HG03565 (cell line): ENCODE data around the gene ATN1.
"Not testable (repeated sequence)": the region's sequence is repeated elsewhere in the genome, so short reads cannot be mapped to it uniquely, and the experiment has no call there.

Experiments used
- ATAC-seq: cut with Tn5 transposase; IDR thresholded peaks from one replicate; pipeline ENCODE4 v1.9.1; 2021; ENCODE audit warnings: mild to moderate bottlenecking, moderate library complexity; ENCODE audit not compliant: unreplicated experiment

Gene ATN1

DNA sequence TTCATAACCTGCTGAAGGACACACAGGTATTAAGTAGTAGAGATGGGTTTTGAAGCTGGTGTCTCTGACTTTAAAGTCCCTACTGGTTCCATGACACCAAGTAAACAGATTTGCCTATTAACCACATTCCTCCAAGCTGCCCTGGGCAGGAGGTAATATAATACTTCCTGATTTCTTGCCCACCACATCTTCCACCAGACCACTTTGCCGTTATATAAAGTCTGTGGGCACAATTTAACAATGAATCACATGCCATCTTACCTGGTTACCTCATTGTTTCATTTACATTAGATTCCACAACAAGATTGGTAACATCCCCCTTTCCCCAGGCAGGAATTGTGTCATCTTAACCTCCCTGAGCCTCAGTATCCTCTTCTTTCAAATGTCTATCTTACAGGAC, 24.0 kb upstream of the ATN1 start:
- ATAC-seq: no peak

DNA sequence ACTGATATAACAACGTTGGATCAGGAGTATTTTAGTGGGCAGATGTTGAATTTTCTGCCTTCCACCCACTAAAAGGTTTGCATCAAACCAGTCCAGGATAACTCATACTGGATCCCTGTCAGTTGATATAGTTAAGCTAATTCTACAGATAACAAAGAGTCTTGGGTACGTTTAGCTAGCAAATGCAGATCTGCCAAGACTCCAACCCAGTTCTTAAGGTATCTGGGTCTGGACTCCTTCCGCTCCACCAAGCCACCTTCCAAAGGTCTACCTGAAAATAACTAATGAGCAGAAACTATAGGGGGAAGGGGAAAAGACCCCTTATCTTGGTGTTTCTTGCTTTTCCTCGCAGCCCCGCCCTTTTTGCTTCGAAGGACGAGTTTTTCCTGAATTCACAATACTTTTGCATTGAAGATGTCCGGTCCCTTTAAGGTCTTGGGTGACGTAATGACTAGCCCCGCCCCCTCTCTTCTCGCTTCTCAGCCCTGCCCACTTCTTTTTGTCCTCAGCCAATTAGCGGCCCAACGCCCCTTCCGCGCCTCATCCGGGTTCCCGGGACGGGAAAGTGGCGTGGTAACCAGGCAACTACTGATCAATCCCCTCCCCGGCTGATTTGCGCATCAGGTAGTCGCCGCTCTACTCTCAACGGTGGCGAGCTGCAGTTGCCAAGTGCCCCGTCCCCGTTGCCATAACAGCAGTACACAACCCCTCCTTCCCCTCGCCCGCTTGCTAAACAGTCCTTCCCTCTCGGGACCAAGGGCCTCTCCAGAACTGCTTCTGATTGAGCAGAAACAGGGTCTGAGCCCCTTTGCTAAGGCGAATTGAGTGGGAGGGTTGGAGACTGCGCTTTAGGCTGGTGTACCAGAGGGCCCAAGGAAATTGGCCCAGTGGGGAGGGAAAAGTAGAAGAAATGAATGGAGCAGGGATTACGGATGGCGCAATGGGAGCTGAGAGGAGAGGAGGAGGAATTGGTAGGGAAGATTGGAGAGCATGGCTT, 23.2 kb upstream of the ATN1 start, which contains the start of gene LRRC23:
Gene LRRC23 (plus strand): TSS at position 543 of the 997 bp plus-strand sequence. CDS start 812 bp downstream, outside the sequence.
- peak; percentile 86 for ATAC-seq

DNA sequence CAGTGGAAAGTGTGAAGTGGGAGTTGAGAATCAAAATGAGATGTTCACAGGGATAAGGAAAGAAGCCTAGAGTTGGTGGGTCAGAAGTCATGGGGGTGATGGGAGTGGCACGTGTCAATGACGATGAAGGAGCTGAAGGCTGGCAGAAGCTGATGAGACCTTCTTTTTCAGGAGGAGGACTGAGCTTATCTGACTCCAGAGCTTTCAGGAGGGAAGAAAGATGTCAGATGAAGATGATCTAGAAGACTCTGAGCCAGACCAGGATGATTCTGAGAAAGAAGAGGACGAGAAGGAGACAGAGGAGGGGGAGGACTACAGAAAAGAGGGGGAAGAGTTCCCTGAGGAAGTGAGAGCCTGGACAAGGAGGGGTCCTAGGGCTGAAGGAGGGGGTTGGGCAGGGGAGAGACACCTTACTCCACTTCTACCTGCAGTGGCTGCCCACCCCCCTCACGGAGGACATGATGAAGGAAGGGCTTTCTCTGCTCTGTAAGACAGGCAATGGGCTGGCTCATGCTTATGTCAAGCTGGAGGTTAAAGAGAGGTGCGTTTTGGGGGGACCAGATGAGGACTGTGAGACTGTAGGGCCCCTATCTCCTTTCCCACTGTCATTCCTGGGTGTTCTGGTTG, 22.2 kb upstream of the ATN1 start:
- no peak for ATAC-seq

DNA sequence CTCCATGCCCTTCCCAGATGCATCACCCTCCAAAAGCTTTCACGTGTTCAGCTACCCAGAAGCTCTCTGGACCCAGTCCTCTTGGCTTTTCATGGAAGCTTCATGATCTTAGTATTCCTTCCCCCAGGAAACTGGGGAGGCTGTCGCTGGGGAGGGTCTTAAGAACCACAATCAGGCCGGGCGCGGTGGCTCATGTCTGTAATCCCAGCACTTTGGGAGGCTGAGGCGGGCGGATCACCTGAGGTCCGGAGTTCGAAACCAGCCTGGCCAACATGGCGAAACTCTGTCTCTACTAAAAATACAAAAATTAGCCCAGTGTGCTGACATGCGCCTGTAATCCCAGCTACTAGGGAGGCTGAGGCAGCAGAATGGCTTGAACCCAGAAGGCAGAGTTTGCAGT, 19.6 kb upstream of the ATN1 start:
- ATAC-seq: not testable (repeated sequence)

DNA sequence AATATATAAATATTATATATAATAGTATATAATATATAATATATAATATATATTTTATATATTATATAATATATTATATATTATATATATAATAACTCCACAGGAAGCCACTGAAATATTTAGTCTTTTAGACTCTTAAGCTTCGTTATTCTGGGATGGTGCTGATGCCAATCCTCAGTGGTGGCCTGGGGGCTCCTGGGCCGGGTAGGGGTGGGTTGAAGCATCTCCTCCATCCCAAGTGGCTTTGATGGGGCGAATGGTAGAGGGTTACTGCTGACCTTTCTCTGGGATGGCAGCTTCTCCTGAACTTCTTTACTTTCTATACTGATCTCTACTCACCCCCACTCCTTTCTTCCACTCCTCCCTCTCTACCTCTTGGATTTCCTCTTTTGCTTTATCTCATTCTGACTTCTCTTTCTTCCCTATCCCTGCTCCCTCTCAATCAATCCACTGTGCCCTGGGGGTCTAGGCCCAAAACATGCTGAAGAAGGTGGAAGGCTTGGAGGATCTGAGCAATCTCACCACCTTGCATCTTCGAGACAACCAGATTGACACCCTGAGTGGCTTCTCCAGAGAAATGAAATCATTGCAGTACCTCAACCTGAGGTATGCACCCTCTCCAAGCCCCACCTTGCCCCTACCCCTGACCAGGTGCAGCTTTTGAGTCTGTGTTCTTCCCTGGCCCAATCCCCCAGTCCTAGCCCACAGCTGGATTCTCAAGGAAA, 18.2 kb upstream of the ATN1 start:
- ATAC-seq: no peak

DNA sequence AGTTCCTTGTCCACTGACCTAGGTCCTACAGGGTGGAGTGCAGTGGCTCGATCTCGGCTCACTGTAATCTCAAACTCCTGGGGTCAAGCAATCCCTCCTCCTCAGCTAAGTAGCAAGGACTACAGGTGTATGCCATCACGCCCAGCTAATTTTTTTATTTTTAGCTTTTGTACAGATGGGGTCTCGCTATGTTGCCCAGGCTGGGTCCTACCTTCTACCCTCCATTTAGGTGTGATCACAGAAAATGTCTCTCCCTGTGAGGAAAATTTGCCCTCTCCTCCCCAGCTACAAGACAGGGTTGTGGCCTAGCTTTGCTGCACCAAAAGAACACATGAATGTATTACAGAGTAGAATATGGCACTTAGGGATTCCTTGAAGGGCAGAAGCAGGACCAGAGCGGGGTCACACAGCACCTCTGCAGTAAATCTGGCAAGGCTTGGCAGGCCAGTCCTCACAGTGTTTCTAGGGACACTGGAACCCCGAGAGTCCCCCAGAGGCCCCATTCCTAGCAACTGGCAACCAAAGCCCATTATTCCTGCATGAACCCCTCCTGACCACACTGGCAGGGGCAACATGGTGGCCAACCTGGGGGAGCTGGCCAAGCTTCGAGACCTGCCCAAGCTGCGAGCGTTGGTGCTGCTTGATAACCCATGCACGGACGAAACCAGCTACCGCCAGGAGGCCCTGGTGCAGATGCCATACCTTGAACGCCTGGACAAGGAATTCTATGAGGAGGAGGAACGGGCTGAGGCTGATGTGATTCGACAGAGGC, 15.4 kb upstream of the ATN1 start:
- no peak for ATAC-seq

DNA sequence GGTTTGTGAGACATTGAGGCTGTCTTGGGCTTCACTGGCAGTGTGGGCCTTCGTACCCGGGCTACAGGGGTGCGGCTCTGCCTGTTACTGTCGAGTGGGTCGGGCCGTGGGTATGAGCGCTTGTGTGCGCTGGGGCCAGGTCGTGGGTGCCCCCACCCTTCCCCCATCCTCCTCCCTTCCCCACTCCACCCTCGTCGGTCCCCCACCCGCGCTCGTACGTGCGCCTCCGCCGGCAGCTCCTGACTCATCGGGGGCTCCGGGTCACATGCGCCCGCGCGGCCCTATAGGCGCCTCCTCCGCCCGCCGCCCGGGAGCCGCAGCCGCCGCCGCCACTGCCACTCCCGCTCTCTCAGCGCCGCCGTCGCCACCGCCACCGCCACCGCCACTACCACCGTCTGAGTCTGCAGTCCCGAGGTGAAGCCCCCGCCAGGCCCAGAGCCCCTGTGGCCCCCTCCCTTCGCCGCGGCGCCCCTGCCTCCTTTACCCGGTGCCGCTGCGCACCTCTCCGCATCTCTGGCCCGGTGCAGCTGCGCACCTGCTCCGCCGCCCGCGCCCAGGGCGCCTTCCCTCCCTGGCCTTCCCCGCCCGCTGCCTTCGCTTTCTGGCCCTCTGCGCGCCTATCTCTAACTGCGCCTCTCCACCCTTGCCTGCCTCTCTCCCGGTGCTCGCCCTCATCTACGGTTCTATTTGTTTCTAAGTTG, 13.4 kb upstream of the ATN1 start, which contains the start of gene ENO2:
Gene ENO2 (plus strand): TSS at position 335 of the 701 bp plus-strand sequence. CDS start 1,253 bp downstream, outside the sequence.
- no peak for ATAC-seq

DNA sequence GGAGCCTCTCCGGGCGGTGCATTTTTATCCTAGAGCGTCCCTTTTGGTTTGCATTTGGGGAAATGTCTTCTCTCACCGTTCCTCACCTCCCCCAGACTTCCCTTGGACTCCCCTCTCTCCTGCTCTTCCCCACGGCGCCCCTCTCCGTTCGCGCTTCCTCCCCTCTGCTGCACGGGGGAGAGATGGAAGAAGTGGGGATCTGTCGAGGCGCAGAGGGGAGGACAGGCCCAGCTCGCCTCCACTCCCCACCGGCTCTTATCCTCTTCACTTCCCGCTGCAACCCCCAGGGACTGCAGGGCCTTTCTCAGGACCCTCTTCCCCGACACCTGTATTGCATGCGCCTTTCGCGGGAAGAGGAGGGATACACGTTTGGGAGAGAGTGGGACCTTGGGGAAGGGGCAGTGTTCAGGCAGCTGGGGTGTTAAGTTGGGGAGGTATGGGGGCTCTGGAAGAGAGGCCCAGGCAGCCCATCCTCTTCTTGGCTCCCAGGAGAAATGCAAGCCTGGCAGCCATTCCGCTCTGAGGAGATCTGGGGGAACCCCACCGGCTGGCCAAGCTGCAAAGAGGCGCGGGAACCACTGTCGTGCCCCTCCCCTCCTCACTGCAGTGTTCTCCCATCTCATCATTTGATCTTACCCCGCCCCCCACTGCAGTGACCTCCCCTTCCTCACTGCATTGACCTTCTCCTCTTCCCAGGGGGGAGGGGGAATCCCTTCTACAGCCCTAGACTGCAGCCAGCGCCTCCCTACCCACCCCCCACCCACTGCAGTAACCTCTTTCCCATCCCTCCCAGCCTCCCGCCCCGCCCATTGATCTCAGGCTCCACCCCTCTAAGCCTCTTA, 12.6 kb upstream of the ATN1 start:
- no peak for ATAC-seq

DNA sequence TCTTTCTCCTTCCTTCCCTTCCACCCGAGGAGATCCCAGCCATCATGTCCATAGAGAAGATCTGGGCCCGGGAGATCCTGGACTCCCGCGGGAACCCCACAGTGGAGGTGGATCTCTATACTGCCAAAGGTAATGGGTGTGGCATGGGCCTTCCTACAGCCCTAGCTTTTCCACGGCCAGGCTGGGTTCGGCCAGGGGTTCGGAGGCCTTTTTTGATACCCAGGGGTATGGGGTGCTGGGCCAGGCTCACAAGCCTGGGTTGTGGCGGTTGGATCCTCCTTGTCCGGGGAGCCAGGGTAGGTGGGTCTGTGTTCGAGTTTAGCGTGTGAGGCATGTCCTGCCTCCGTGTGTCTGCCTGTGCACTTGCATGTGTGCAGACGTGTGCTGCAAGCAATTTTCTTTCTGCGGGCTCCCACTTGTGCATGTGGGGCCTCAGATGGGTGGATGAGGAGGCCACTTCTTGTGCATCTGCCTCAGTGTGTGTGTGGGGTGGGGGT, 11.9 kb upstream of the ATN1 start:
- ATAC-seq: no peak

DNA sequence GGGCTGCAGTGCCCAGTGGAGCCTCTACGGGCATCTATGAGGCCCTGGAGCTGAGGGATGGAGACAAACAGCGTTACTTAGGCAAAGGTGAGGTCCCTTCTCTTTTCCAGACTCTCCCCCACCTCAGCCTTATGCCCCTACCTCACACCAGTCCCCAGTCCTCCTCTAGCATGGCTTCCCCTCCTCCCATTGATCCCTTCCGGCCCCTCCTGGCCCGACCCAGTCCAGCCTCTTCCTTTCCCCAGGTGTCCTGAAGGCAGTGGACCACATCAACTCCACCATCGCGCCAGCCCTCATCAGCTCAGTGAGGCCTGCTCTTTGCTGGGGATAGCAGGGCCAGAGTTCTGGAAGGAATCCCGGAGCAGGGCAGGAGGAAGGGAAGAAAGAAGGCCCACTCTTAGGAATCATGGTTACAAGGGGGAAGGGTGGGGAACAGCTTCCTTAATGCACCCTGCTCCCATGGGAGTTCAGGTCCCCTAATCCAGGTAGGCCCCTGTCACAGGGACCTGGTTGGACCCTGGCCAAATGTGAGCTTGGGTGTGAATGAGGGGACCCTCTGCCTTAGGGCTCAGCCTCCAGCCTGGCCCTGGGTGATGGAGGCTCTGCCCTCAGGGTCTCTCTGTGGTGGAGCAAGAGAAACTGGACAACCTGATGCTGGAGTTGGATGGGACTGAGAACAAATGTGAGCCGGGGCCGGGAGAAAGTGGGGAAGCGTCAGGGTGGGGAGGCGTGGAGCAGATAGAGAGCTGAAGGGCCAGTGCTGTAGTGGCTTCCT, 11.1 kb upstream of the ATN1 start:
- ATAC-seq: no peak

DNA sequence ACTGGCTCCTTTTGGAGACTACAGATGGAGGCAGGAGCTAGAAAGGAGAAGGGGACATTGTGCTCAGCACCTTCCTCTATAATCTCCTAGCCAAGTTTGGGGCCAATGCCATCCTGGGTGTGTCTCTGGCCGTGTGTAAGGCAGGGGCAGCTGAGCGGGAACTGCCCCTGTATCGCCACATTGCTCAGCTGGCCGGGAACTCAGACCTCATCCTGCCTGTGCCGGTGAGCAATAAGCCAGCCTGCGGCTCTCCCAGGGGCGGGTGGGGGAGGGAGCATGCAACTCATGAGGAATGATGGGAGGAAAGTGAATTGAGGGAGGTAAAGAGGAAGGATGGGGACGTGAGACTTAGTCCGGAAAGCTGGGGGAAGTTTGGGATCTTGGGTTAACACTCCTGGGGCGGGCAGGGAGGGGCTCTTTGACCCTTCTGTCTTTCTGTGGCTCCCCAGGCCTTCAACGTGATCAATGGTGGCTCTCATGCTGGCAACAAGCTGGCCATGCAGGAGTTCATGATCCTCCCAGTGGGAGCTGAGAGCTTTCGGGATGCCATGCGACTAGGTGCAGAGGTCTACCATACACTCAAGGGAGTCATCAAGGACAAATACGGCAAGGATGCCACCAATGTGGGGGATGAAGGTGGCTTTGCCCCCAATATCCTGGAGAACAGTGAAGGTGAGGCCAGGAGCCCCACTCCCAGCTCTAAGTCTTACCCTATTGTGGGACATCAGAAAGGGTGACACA, 10.1 kb upstream of the ATN1 start:
- ATAC-seq: no peak

DNA sequence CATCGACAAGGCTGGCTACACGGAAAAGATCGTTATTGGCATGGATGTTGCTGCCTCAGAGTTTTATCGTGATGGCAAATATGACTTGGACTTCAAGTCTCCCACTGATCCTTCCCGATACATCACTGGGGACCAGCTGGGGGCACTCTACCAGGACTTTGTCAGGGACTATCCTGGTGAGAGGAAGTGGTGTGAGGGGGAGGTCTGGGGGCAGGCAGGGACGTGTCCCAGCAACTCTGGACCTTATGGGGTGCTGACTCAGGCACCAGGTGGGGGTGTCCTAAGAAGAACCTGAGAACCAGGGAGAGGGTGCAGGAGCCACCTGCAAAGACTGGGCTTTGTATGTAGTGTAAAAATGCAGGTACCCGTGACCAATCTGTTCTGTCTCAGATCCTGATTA, 8.2 kb upstream of the ATN1 start:
- ATAC-seq: no peak

DNA sequence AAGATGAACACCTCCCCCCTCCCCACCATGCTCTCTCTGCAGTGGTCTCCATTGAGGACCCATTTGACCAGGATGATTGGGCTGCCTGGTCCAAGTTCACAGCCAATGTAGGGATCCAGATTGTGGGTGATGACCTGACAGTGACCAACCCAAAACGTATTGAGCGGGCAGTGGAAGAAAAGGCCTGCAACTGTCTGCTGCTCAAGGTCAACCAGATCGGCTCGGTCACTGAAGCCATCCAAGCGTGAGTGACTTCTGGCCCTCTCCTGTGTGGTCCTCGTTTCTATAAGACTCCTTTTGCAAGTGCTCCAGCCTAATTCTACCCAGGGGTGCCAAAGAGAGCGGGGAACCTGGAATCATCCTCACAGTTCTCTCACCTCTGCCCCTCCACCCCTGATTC, 6.2 kb upstream of the ATN1 start:
- ATAC-seq: no peak

DNA sequence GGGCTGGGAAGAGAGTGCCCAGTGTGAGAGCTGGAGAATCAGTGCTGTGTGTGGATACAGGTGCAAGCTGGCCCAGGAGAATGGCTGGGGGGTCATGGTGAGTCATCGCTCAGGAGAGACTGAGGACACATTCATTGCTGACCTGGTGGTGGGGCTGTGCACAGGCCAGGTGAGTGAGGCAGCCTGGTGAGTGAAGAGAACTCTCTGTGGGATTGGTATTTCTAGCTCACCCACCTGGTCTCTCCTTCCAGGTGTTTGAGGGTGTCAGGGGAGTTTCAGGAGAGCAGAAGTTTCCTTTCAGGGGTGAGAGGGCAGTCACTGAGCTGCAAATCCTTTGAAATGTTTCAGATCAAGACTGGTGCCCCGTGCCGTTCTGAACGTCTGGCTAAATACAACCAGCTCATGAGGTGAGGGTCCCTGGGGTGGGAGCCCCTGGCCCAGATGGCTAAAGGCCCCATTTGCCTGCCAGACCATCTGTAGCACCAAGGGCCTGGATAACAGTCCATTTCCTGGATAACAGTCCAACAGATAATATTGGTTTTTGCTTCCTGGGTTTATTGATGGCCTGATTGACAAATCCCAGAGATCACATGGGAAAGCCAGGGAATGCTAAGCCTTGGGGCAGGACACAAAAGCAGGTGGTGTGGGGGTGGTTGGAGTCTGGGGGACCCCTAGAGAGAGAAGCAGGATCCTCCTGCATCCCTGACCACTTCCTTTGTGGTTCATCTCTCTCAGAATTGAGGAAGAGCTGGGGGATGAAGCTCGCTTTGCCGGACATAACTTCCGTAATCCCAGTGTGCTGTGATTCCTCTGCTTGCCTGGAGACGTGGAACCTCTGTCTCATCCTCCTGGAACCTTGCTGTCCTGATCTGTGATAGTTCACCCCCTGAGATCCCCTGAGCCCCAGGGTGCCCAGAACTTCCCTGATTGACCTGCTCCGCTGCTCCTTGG, 5.5 kb upstream of the ATN1 start:
- no peak for ATAC-seq

DNA sequence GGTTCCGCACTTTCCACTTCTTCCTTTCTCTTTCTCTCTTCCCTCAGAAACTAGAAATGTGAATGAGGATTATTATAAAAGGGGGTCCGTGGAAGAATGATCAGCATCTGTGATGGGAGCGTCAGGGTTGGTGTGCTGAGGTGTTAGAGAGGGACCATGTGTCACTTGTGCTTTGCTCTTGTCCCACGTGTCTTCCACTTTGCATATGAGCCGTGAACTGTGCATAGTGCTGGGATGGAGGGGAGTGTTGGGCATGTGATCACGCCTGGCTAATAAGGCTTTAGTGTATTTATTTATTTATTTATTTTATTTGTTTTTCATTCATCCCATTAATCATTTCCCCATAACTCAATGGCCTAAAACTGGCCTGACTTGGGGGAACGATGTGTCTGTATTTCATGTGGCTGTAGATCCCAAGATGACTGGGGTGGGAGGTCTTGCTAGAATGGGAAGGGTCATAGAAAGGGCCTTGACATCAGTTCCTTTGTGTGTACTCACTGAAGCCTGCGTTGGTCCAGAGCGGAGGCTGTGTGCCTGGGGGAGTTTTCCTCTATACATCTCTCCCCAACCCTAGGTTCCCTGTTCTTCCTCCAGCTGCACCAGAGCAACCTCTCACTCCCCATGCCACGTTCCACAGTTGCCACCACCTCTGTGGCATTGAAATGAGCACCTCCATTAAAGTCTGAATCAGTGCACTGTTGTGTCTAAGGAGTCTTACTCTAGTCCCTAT, 4.6 kb upstream of the ATN1 start:
- ATAC-seq: no peak

DNA sequence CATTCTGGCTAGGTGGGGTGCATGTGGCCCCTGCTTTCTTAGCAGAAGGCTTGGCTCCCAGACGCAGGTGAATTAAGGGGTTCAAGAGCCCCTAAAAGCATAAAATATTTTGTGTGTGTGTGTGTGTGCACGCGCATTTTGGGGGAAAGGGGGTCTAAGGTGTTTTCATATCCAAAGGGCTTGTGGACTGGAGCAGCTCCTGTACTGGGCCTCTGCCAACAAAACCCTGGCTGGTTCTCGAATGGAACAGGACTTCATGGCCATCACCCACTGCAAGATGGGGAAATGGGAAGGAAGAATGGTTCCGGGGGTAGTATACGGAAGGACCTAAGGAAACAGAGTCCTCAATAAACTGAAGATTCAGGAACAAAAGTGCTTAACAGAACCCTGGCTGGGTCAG, 3.9 kb upstream of the ATN1 start:
- ATAC-seq: no peak
